ENCODE data around the gene SLC5A12. TPM values are rescaled to one million over a fixed set of nuclear protein-coding genes. Genes with fewer than 3 reads are reported as not detected.

Gene SLC5A12
- polyA plus RNA-seq, 2 of the 4 experiments (the other 2 are of a cell fraction) = not detected

- CTCF ChIA-PET = no interaction called here
- Histone ChIP-seq H3K27ac (no peak overlapping the region), H3K9me3 (no peaks in the 10 kb centered on the region), H3K4me2 (no peak overlapping the region), H3K4me1 (no peaks in the 10 kb centered on the region), H3K4me3 (no peak overlapping the region)
- DNase-seq (ENCODE audit: low read depth in 1 of 2, low spot score in 1 of 2) (no peak), ATAC-seq (no peak), FAIRE-seq (no peak)
- TF ChIP-seq FOXS1 (CRISPR knock-in tag; IDR thresholded peaks at IDR 0.05) (no peak), RCOR1 (IDR thresholded peaks at IDR 0.05; ENCODE audit: low read depth, low read length) (no peak), MAFK (IDR thresholded peaks at IDR 0.05; ENCODE audit: partially characterized antibody) (peak; percentile 79), RARB (CRISPR knock-in tag; IDR thresholded peaks at IDR 0.05) (no peak), REST (IDR thresholded peaks at IDR 0.05) (no peak)
- POLR2A ChIA-PET = no interaction called here
- 22% methylated on average over 2 of the region's 2 CpGs for WGBS (ENCODE audit: missing lambda C conversion rate)
Observed at GRCh38 chr11:26655287-26655686, 66.6 kb downstream of the SLC5A12 start.

GRCh38 chr11:26651916-26652315, 69.9 kb downstream of the SLC5A12 start:
- no peak for FAIRE-seq
- H3K4me1 ChIP-seq = no peaks in the 10 kb centered on the region
- no peak for ATAC-seq
- H3K27ac ChIP-seq = no peak overlapping the region
- no peaks in the 10 kb centered on the region for H3K9me3 ChIP-seq
- 63% methylated on average over 6 of the region's 6 CpGs for WGBS (ENCODE audit: missing lambda C conversion rate)
- H3K4me3 ChIP-seq = no peak overlapping the region
- no peak for DNase-seq (ENCODE audit: low read depth in 1 of 2, low spot score in 1 of 2)
- POLR2A ChIA-PET = no interaction called here
- CTCF ChIA-PET = interaction anchor here (1.3 to 1.6 kb wide), 3 partner anchors 15 to 367 kb away, joined by 3 to 4 read pairs (median 4); no protein-coding TSS in a partner anchor
- H3K4me2 ChIP-seq = no peak overlapping the region
- TF ChIP-seq PHF8 (IDR thresholded peaks at IDR 0.05; ENCODE audit: borderline replicate concordance, low read depth) (no peak), BHLHE40 (IDR thresholded peaks at IDR 0.05; ENCODE audit: low read depth, low read length) (no peak), CEBPB (IDR thresholded peaks at IDR 0.05) (no peak), NR3C1 (IDR thresholded peaks at IDR 0.05) (no peak), CBX2 (IDR thresholded peaks at IDR 0.05; ENCODE audit: borderline replicate concordance, low read depth) (no peak), KDM1A (IDR thresholded peaks at IDR 0.05; ENCODE audit: low read depth) (no peak), HES2 (IDR thresholded peaks at IDR 0.05) (no peak), HOXB5 (CRISPR knock-in tag; IDR thresholded peaks at IDR 0.05) (no peak), MYC (IDR thresholded peaks at IDR 0.05; ENCODE audit: borderline replicate concordance, low read length) (no peak), REST (IDR thresholded peaks at IDR 0.05) (no peak), ATOH8 (CRISPR knock-in tag; IDR thresholded peaks at IDR 0.05; ENCODE audit: low read depth) (no peak), RARB (CRISPR knock-in tag; IDR thresholded peaks at IDR 0.05) (no peak), EP300 (IDR thresholded peaks at IDR 0.05) (no peak), MAFK (IDR thresholded peaks at IDR 0.05; ENCODE audit: partially characterized antibody) (no peak), SREBF2 (IDR thresholded peaks at IDR 0.05) (no peak), BCL3 (IDR thresholded peaks at IDR 0.05) (no peak), E2F6 (IDR thresholded peaks at IDR 0.05; ENCODE audit: borderline replicate concordance, low read depth) (no peak), USF2 (IDR thresholded peaks at IDR 0.05) (no peak), NFE2L2 (conservative IDR thresholded peaks at IDR 0.05; ENCODE audit: low read length) (no peak), HOXA7 (CRISPR knock-in tag; IDR thresholded peaks at IDR 0.05) (no peak)
